ENCODE measurements around the gene TBX18.

Gene TBX18

GRCh38 chr6:84752118-84752850 is 12.1 kb downstream of the TBX18 start:
- in situ Hi-C loops (cut with HindIII; ENCODE audit: low sequenced_read_pairs), result no loop called here

DNA sequence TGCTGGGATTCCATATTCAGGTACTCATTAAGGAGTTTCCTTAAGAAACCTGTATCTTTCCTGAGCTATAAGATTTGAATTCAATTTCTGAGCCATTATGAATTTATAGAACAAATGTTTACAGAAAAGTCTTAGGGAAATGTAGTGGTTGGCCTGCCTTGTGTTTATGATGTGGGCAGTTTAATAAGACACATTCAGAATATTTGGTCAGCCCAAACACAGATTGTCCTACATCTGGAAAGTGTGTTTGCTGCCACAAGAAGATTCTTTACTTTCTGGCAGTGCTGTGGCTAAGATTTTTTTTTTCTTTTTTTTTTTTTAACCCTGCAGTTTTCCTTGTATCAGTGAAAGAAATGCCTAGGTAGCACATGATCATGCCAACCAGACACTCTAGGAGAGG is 15.2 kb downstream of the TBX18 start:
- in situ Hi-C loops (cut with HindIII; ENCODE audit: low sequenced_read_pairs), result no loop called here

- in situ Hi-C loops (cut with HindIII; ENCODE audit: low sequenced_read_pairs), result no loop called here
Observed at GRCh38 chr6:84748376-84748775, 16.0 kb downstream of the TBX18 start.

DNA sequence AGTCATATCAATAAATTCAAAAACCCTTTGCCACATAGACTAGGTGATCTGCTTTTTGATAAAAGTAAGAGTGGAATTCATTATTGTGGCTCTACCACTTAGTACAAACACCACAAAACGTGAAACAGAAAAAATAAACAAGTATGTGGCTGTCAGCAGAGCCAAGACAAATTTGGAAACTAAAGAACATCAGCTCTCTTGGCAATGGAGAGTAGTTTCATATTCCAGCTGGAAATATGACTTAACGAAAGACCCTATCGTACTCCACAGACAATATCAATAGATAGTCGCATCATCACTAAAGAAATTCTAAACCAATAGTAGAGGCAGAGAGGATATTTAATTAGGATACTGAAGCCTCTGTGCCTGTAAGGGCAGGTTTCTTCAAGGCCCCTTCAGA is 20.8 kb downstream of the TBX18 start:
- in situ Hi-C loops (cut with HindIII; ENCODE audit: low sequenced_read_pairs), result no loop called here

- in situ Hi-C loops (cut with HindIII; ENCODE audit: low sequenced_read_pairs), result no loop called here
Observed at GRCh38 chr6:84740385-84740784, 24.0 kb downstream of the TBX18 start.

DNA sequence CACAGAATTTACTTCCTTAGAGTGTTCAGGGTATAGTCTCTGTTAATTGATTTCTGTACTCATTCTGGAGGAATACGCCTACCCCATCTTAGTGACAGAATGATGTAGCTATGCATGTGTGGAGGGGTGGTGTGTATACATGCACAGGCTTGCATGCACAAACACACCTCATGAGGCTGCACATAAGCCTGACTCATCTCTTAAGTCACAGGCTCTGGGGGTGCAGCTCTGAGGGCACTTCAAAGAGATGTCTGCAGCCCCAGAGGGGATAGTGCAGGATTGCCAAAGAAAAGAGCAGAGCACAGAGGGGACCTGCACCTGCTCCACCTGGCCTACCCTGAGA is 24.6 kb downstream of the TBX18 start:
- in situ Hi-C loops (cut with HindIII; ENCODE audit: low sequenced_read_pairs), result no loop called here

GRCh38 chr6:84738996-84739865 is 25.2 kb downstream of the TBX18 start:
- in situ Hi-C loops (cut with HindIII; ENCODE audit: low sequenced_read_pairs), result no loop called here

DNA sequence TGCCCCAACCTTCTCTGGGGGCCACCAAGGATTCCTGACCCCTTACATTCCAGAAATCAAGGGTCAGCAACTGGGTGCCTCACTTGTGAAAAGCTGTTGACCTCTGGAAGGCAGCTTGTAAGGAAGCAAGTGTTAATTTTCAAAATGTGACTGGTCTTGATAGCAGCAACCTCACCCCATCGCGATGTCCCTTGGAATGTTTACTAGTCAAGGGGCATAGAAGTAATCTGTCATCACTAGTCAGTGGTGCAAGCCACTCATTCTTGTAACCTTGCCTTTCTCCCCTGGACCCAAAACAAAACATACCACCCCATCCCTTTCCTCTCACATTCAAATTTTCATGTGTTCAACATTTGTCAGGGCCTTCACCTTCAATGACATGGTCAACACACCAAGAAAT is 30.5 kb downstream of the TBX18 start:
- in situ Hi-C loops (cut with HindIII; ENCODE audit: low sequenced_read_pairs), result no loop called here

GRCh38 chr6:84731901-84732300 is 32.5 kb downstream of the TBX18 start:
- in situ Hi-C loops (cut with HindIII; ENCODE audit: low sequenced_read_pairs), result no loop called here

DNA sequence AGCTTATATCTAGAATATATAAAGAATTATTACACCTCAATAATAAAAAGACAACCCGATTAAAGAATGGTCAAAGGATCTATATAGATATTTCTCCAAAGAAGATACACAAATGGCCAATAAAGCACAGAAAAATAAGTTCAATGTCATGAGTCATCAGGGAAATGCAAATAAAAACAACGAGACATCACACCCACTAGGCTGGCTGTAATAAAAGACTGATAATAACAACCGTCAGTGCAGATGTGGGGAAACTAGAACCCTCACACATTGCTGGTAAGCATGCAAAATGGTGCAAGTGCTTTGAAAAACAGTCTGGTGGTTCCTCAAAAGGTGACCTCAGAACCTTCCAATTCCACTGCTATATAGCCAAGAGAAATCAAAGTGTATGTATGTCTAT is 33.0 kb downstream of the TBX18 start:
- in situ Hi-C loops (cut with HindIII; ENCODE audit: low sequenced_read_pairs), result no loop called here

- in situ Hi-C loops (cut with HindIII; ENCODE audit: low sequenced_read_pairs), result no loop called here
Observed at GRCh38 chr6:84728602-84729001, 35.8 kb downstream of the TBX18 start.

GRCh38 chr6:84719152-84719551 is 45.2 kb downstream of the TBX18 start:
- in situ Hi-C loops (cut with HindIII; ENCODE audit: low sequenced_read_pairs), result no loop called here

- in situ Hi-C loops (cut with HindIII; ENCODE audit: low sequenced_read_pairs), result no loop called here
Observed at GRCh38 chr6:84718038-84718955, 46.1 kb downstream of the TBX18 start.

- in situ Hi-C loops (cut with HindIII; ENCODE audit: low sequenced_read_pairs), result no loop called here
Observed at GRCh38 chr6:84709121-84709520, 55.3 kb downstream of the TBX18 start.

- in situ Hi-C loops (cut with HindIII; ENCODE audit: low sequenced_read_pairs), result no loop called here
Observed at GRCh38 chr6:84707171-84707570, 57.2 kb downstream of the TBX18 start.

DNA sequence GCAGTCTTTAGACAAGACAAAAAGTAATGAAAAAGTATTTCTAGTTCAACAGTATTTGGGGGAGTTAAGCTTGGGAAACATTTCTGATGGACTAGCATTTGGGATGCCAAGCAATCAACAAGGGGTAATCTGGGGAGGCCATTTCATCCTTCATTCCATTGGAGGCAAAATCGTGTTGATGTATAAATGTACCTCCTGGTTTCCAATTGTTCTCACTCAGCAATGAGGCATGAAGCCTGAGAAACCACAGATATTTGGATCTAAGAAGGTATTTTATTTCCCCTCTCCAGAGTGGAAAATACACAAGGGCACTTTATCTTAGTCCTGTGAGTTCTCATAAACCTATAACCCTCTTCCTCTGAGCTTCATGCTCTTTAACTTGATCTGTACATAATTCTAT is 68.2 kb downstream of the TBX18 start:
- in situ Hi-C loops (cut with HindIII; ENCODE audit: low sequenced_read_pairs), result no loop called here

DNA sequence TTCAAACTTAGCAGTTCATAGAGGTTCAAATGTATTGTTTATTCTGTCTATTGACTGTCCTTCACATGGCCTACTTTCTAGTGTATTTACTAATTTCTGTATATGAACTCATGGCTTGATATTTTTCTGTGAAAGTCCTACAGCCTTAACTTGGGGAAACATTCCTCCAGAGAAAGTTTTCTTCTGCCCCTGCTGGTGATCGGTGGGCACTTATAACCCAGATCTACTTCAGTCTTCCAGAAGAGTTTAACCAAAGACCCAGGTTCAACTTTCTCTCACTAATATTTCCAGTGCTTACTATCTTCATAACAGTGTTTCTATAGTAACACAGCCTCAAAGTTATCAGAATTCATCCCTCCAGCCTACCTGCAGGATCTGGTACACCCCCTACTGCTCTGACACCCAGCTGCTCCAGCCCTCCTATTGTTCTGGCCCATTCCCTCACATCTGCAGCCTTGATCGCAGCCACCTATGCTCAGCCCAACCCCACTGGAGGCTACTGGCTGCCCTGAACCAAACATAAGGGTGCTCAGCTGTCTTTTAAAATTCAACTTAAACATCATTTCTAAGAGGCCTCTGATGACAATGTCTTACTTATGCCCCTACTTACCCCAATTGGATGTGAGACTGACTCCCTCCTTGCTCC is 72.3 kb downstream of the TBX18 start:
- in situ Hi-C loops (cut with HindIII; ENCODE audit: low sequenced_read_pairs), result no loop called here

DNA sequence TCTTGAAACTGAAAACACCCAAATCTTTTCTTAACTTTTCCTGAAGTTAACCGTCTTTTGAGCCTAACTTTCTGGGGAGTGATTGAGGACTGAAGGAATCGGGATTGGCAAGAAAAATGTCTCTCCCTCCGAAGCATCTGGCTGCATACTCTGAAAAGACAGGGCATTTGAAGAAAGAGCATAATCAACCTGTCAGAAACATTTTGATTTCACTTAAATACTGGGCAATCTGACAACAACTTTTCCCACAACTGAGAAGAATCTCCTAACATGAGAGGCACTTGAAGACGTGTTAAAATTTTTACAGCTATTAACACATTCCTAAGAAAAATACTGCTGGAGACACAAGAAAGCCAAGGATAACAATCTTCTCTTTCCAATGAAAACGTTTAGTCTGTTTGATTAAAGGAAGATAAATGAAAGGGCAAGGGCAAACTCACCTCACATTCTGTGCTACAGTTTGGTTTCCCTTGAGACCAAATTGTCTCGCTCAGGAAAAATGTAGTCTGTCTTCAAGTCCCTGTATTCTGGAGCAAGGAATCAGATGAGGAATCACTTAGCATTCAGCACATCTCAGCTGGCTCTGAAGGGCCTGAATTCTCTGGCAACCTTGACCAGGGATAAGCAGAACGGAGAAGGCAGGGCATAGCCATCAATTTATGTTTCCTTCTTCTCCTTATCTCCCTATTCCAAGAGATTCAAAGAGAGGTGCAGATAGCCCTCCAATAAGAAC is 76.1 kb downstream of the TBX18 start:
- in situ Hi-C loops (cut with HindIII; ENCODE audit: low sequenced_read_pairs), result no loop called here

- in situ Hi-C loops (cut with HindIII; ENCODE audit: low sequenced_read_pairs), result no loop called here
Observed at GRCh38 chr6:84687431-84687830, 77.0 kb downstream of the TBX18 start.

DNA sequence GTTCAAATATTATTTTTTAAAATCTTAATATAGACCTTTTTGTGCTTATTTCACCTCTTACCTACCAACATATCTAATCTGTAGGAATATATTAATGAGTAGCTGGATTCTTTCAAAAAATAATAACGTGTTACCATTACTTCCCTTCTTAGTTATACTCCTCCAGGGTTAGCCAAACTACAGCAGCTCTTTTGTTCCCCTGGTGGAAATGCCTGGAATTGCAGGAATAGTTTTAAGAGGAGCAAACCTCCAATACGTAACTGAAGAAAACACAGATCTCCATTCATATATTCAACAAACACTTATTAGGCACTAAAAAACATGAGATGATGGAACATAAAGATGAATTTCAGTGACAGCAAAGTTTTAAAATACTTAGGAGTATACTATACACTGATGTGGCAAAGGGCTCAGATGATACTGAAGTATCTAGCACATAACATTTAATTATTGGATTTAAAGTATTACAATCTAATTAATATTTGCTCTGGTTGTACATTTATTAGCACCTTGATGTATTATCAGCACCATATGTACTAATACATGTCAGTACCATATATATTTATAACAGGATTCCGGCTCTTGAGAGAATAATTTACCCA is 78.3 kb downstream of the TBX18 start:
- in situ Hi-C loops (cut with HindIII; ENCODE audit: low sequenced_read_pairs), result no loop called here

Data from DLD1 (cell line).